Glutamatergic neuron (in vitro differentiated cells): ENCODE results near the gene WDR49. TPM values are rescaled to one million over a fixed set of nuclear protein-coding genes. Genes with fewer than 3 reads are reported as not detected.

Source experiments
- DNase-seq: peaks from one replicate; pipeline ENCODE4 v3.0.0; 2022
- H3K27ac Mint-ChIP-seq: one replicate; pipeline ENCODE4 v1.8.0; 2020; ENCODE audit warnings: mild to moderate bottlenecking, mixed read lengths, inconsistent platforms; ENCODE audit not compliant: unreplicated experiment
- H3K27me3 Mint-ChIP-seq: one replicate; pipeline ENCODE4 v1.8.0; 2020; ENCODE audit warnings: mild to moderate bottlenecking, moderate library complexity, mixed read lengths, inconsistent platforms; ENCODE audit not compliant: unreplicated experiment
- H3K36me3 Mint-ChIP-seq: one replicate; pipeline ENCODE4 v1.8.0; 2020; ENCODE audit warnings: mild to moderate bottlenecking, mixed read lengths, inconsistent platforms; ENCODE audit not compliant: unreplicated experiment
- H3K4me1 Mint-ChIP-seq: one replicate; pipeline ENCODE4 v1.8.0; 2020; ENCODE audit warnings: mild to moderate bottlenecking, low read depth, mixed read lengths, inconsistent platforms; ENCODE audit not compliant: unreplicated experiment
- H3K4me3 Mint-ChIP-seq: one replicate; pipeline ENCODE4 v1.8.0; 2020; ENCODE audit warnings: mild to moderate bottlenecking, mixed read lengths, inconsistent platforms; ENCODE audit not compliant: unreplicated experiment
- H3K9me3 Mint-ChIP-seq: one replicate; pipeline ENCODE4 v1.8.0; 2020; ENCODE audit warnings: mild to moderate bottlenecking, moderate library complexity, mixed read lengths, inconsistent platforms; ENCODE audit not compliant: unreplicated experiment
- total RNA-seq: library from RNA; stranded (reverse); fragmentation: NEBNext Ultra II Directional; extraction: Animal tissue kit (Norgen Biotek cat#: 25700); gene quantifications from one replicate; pipeline ENCODE4 v1.2.1, GENCODE V29; 2021; ENCODE audit not compliant: unreplicated experiment
- TF ChIP-seq, protein P1 (sequence below): fragments of 200-600 bp; sonication (generic); IDR thresholded peaks from one replicate; pipeline ENCODE4 v1.5.0; 2021; ENCODE audit not compliant: partially characterized antibody, unreplicated experiment

Gene WDR49
- total RNA-seq, 1 donor from 2014 or later = 0.76 TPM

GRCh38 chr3:167684388-167684993 lies 30.7 kb upstream of the WDR49 start:
- TF ChIP-seq, protein P1, sequence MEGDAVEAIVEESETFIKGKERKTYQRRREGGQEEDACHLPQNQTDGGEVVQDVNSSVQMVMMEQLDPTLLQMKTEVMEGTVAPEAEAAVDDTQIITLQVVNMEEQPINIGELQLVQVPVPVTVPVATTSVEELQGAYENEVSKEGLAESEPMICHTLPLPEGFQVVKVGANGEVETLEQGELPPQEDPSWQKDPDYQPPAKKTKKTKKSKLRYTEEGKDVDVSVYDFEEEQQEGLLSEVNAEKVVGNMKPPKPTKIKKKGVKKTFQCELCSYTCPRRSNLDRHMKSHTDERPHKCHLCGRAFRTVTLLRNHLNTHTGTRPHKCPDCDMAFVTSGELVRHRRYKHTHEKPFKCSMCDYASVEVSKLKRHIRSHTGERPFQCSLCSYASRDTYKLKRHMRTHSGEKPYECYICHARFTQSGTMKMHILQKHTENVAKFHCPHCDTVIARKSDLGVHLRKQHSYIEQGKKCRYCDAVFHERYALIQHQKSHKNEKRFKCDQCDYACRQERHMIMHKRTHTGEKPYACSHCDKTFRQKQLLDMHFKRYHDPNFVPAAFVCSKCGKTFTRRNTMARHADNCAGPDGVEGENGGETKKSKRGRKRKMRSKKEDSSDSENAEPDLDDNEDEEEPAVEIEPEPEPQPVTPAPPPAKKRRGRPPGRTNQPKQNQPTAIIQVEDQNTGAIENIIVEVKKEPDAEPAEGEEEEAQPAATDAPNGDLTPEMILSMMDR = peak; percentile 92
- DNase-seq = no peak
- no peaks in the 10 kb centered on the region for H3K36me3 Mint-ChIP-seq
- H3K27me3 Mint-ChIP-seq = no peaks in the 10 kb centered on the region
- H3K4me3 Mint-ChIP-seq = no peak overlapping the region
- no peaks in the 10 kb centered on the region for H3K9me3 Mint-ChIP-seq
- no peaks in the 10 kb centered on the region for H3K4me1 Mint-ChIP-seq
- H3K27ac Mint-ChIP-seq = no peak overlapping the region

GRCh38 chr3:167679526-167679925 lies 25.8 kb upstream of the WDR49 start:
- no peak for DNase-seq
- peaks cover 18% of the 10 kb centered on the region for H3K36me3 Mint-ChIP-seq
- no peaks in the 10 kb centered on the region for H3K27me3 Mint-ChIP-seq
- TF ChIP-seq, protein P1 = no peak
- H3K27ac Mint-ChIP-seq = no peak overlapping the region
- H3K9me3 Mint-ChIP-seq = no peaks in the 10 kb centered on the region
- H3K4me1 Mint-ChIP-seq = no peaks in the 10 kb centered on the region
- H3K4me3 Mint-ChIP-seq = no peak overlapping the region

DNA sequence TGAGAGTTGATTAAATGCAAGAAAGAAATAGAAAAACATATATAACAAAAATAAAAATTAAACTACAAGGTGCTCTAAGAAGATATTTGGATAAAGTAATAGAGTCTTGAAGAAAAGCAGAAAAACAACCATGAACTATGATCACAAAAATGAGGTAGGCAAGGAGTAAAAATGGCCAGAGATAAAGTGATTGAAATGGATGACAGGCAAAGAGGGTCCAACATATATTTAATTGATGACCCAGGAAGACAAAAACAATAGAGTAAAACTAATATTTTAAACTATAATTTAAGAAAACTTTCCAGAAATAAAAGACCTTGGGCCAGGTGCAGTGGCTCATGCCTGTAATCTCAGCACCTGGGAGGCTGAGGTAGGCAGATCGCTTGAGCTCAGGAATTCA lies 22.1 kb upstream of the WDR49 start:
- DNase-seq = no peak
- TF ChIP-seq, protein P1 = no peak
- Mint-ChIP-seq H3K4me1 (no peaks in the 10 kb centered on the region), H3K9me3 (no peaks in the 10 kb centered on the region), H3K4me3 (no peak overlapping the region), H3K36me3 (peaks cover 22% of the 10 kb centered on the region), H3K27me3 (no peaks in the 10 kb centered on the region), H3K27ac (no peak overlapping the region)

- no peaks in the 10 kb centered on the region for H3K9me3 Mint-ChIP-seq
- H3K36me3 Mint-ChIP-seq = peaks cover 22% of the 10 kb centered on the region
- H3K27me3 Mint-ChIP-seq = no peaks in the 10 kb centered on the region
- no peaks in the 10 kb centered on the region for H3K4me1 Mint-ChIP-seq
- no peak overlapping the region for H3K27ac Mint-ChIP-seq
- H3K4me3 Mint-ChIP-seq = no peak overlapping the region
- TF ChIP-seq, protein P1 = no peak
- DNase-seq = no peak
Measured at GRCh38 chr3:167673221-167673620, 19.5 kb upstream of the WDR49 start.

GRCh38 chr3:167671878-167672427 lies 18.2 kb upstream of the WDR49 start:
- DNase-seq = no peak
- H3K27me3 Mint-ChIP-seq = no peaks in the 10 kb centered on the region
- no peaks in the 10 kb centered on the region for H3K4me1 Mint-ChIP-seq
- peaks cover 22% of the 10 kb centered on the region for H3K36me3 Mint-ChIP-seq
- no peak overlapping the region for H3K27ac Mint-ChIP-seq
- no peak overlapping the region for H3K4me3 Mint-ChIP-seq
- no peaks in the 10 kb centered on the region for H3K9me3 Mint-ChIP-seq
- TF ChIP-seq, protein P1 = no peak
